Type B pancreatic cell (in vitro differentiated cells): Measurements from ENCODE around the gene TCP1. TPM values are rescaled to one million over a fixed set of nuclear protein-coding genes. Genes with fewer than 3 reads are reported as not detected.

Experiments used
- DNase-seq: peaks from one replicate; pipeline ENCODE4 v3.0.0; 2021; ENCODE audit warnings: mixed read lengths; ENCODE audit not compliant: unreplicated experiment; ENCODE audit errors: extremely low spot score
- H3K27ac Mint-ChIP-seq: 2 replicates; pipeline ENCODE4 v1.8.0; 2021; ENCODE audit warnings: mild to moderate bottlenecking, mixed read lengths
- H3K27me3 Mint-ChIP-seq: 2 replicates; pipeline ENCODE4 v1.8.0; 2021; ENCODE audit warnings: mixed read lengths
- H3K36me3 Mint-ChIP-seq: 2 replicates; pipeline ENCODE4 v1.8.0; 2021; ENCODE audit warnings: mixed read lengths
- H3K4me1 Mint-ChIP-seq: one replicate; pipeline ENCODE4 v1.8.0; 2021; ENCODE audit warnings: mixed read lengths; ENCODE audit not compliant: unreplicated experiment
- H3K4me3 Mint-ChIP-seq: 2 replicates; pipeline ENCODE4 v1.8.0; 2021; ENCODE audit warnings: mild to moderate bottlenecking, mixed read lengths
- H3K9me3 Mint-ChIP-seq: 2 replicates; pipeline ENCODE4 v1.8.0; 2021; ENCODE audit warnings: mixed read lengths
- CTCF ChIP-seq: fragments of 200-600 bp; sonication (generic); conservative IDR thresholded peaks from 2 replicates; pipeline ENCODE4 v1.5.0; 2021; ENCODE audit warnings: antibody characterized with exemption, mild to moderate bottlenecking
- total RNA-seq: library from RNA; stranded (reverse); gene quantifications from 2 replicates; pipeline ENCODE4 v1.2.1, GENCODE V29; 2021; ENCODE audit warnings: low replicate concordance

The TCP1 gene
- total RNA-seq, 1 donor from 2014 or later: 235 TPM

- Mint-ChIP-seq H3K27ac (no peak overlapping the region), H3K9me3 (no peaks in the 10 kb centered on the region), H3K4me1 (peaks cover 4% of the 10 kb centered on the region), H3K36me3 (no peaks in the 10 kb centered on the region), H3K4me3 (no peak overlapping the region), H3K27me3 (peaks cover 10% of the 10 kb centered on the region)
- TF ChIP-seq CTCF: no peak
- no peak for DNase-seq
These were observed 44.2 kb upstream of the TCP1 start for GRCh38 chr6:159833556-159833955.

- no peak overlapping the region for H3K4me3 Mint-ChIP-seq
- H3K9me3 Mint-ChIP-seq: no peaks in the 10 kb centered on the region
- no peaks in the 10 kb centered on the region for H3K36me3 Mint-ChIP-seq
- peaks cover 10% of the 10 kb centered on the region for H3K27me3 Mint-ChIP-seq
- H3K4me1 Mint-ChIP-seq: peaks cover 4% of the 10 kb centered on the region
- TF ChIP-seq CTCF: no peak
- no peak overlapping the region for H3K27ac Mint-ChIP-seq
- no peak for DNase-seq
These were observed 43.5 kb upstream of the TCP1 start for GRCh38 chr6:159832946-159833345.

GRCh38 chr6:159831373-159831679 is 41.9 kb upstream of the TCP1 start:
- no peak overlapping the region for H3K27ac Mint-ChIP-seq
- peaks cover 10% of the 10 kb centered on the region for H3K27me3 Mint-ChIP-seq
- no peak for DNase-seq
- H3K9me3 Mint-ChIP-seq: no peaks in the 10 kb centered on the region
- H3K36me3 Mint-ChIP-seq: no peaks in the 10 kb centered on the region
- no peak overlapping the region for H3K4me3 Mint-ChIP-seq
- peaks cover 4% of the 10 kb centered on the region for H3K4me1 Mint-ChIP-seq
- TF ChIP-seq CTCF: no peak

- no peak for DNase-seq
- H3K4me1 Mint-ChIP-seq: peaks cover 4% of the 10 kb centered on the region
- no peaks in the 10 kb centered on the region for H3K36me3 Mint-ChIP-seq
- H3K4me3 Mint-ChIP-seq: no peak overlapping the region
- H3K27ac Mint-ChIP-seq: no peak overlapping the region
- H3K27me3 Mint-ChIP-seq: peaks cover 10% of the 10 kb centered on the region
- no peak for TF ChIP-seq CTCF
- no peaks in the 10 kb centered on the region for H3K9me3 Mint-ChIP-seq
These were observed 41.3 kb upstream of the TCP1 start for GRCh38 chr6:159830501-159831372.

- no peaks in the 10 kb centered on the region for H3K36me3 Mint-ChIP-seq
- DNase-seq: no peak
- no peak for TF ChIP-seq CTCF
- H3K9me3 Mint-ChIP-seq: no peaks in the 10 kb centered on the region
- peaks cover 4% of the 10 kb centered on the region for H3K4me1 Mint-ChIP-seq
- H3K27ac Mint-ChIP-seq: no peak overlapping the region
- no peak overlapping the region for H3K4me3 Mint-ChIP-seq
- peaks cover 10% of the 10 kb centered on the region for H3K27me3 Mint-ChIP-seq
These were observed 40.1 kb upstream of the TCP1 start for GRCh38 chr6:159829526-159829925.
